ENCODE results near the gene PLA2G7.
"Not testable (repeated sequence)": the region's sequence is repeated elsewhere in the genome, so short reads cannot be mapped to it uniquely, and the experiment has no call there.

The PLA2G7 gene

GRCh38 chr6:46746696-46747095 is 11.5 kb upstream of the PLA2G7 start, which contains the start of gene ANKRD66:
ANKRD66 (plus strand) TSS chr6:46746933; CDS start chr6:46751949, 5,016 bp downstream.
- DNase-seq, result no peak

- DNase-seq, result no peak
Measured at GRCh38 chr6:46745973-46746372, 10.8 kb upstream of the PLA2G7 start.

- DNase-seq, result not testable (repeated sequence)
Measured at GRCh38 chr6:46744159-46744725, 9.1 kb upstream of the PLA2G7 start.

DNA sequence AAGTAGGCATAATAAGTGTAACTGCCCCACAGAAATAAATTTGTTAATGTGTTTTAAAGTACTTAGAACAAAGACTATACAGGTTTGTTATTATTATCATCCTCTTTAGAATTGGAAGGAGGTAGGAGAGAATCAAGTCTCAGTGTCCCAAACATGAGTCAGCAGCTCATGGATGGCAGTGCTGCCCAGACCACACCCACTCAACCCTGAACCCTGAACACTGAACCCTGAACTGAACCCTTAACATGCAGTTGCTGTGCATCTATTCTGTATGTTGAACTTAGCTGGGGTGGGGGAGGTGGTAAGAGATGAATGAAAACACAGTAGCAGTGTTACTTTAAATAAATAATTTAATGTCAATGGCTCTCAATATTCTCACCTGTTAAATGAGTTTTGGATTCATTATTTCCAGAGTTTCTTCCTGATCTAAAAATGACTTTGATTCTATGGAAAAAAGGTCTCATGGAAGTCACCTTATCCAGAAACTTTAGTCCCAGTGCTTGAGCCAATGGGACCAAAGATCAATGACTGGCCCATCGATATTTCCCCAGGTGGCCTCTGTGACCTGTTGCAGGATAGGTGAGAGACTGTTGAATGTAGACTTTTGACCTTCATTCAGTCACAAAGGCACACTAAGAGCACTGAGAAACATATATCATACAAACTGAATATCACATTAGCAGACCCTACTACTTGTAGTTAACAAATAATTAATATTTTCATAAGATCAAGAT is 8.4 kb upstream of the PLA2G7 start:
- DNase-seq, result no peak

- DNase-seq, result no peak
Measured at GRCh38 chr6:46741910-46742309, 6.7 kb upstream of the PLA2G7 start.

- DNase-seq, result no peak
Measured at GRCh38 chr6:46741482-46741881, 6.3 kb upstream of the PLA2G7 start.

- DNase-seq, result no peak
Measured at GRCh38 chr6:46736906-46737305, 1.7 kb upstream of the PLA2G7 start.

- DNase-seq, result no peak
Measured at GRCh38 chr6:46735720-46736031, 501 bp upstream of the PLA2G7 start.

GRCh38 chr6:46733341-46733801 is 1.8 kb downstream of the PLA2G7 start:
- DNase-seq, result no peak

DNA sequence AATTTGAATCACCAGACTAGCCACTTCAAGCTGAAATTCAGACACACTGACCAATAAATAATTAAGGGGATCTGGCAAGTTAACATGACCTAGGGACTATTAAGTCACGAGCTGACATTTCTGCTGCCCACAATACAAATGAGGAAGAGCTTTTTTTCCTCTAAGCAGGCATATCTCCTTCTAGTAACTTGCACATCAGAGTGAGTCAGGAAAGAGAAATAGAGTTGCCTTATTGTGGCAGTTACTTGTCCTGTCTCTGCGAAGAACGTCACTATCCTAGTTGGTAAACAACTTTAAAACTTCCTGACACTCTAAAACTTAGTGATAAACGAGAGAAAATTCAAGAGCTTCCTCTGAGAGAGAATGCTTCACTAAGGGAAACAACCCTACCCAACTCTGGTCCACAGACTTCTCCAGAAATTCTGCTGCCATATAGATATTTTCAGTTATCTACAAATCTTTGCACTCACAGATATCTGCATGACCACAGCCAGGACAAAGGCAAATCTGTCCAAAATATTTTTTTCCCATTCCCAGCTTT is 4.2 kb downstream of the PLA2G7 start:
- DNase-seq, result no peak

DNA sequence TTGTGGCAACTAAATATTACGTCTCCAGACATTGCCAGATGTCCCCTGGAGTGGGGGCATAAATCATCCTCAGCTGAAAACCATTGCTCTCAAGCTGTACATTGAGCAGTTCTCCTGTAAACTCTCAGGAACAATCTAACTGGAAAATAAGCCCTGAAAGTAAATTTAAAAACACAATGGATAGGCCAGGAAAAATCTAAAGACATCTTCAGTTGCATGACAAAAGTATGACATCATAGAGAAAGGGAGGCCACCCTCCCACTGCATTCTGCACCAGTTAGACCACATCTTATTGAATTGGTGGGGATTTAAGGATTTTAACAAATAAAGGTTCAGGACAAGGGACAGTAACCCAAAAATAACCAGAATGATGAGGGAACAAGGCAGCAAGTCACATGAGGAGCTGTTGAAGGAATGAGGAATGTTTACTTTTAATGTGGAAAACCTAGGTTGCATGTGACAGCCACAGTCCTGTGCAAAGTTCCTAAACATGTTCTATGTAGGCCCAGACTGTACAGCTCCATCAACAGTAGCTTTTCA is 5.3 kb downstream of the PLA2G7 start:
- DNase-seq, result no peak

- DNase-seq, result no peak
Measured at GRCh38 chr6:46720401-46720800, 14.8 kb downstream of the PLA2G7 start.

DNA sequence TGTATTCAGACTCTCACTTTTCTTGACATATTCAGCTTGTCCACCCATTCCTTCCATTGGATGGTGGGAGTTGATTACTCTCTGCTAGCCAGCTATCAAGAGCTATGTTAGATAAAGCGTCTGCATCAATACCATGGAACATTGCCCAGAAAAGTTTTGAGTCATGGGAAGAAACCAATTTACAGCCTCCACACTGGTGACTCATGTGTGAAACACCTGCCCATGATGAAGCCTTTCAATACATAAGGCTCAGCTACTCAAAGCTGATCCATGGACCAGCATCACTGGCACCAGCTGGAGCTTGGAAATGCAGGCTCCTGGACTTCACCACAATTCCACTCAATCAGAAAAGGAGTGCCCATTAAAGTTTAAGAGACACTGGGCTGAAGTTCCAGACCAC is 16.1 kb downstream of the PLA2G7 start:
- no peak for DNase-seq

DNA sequence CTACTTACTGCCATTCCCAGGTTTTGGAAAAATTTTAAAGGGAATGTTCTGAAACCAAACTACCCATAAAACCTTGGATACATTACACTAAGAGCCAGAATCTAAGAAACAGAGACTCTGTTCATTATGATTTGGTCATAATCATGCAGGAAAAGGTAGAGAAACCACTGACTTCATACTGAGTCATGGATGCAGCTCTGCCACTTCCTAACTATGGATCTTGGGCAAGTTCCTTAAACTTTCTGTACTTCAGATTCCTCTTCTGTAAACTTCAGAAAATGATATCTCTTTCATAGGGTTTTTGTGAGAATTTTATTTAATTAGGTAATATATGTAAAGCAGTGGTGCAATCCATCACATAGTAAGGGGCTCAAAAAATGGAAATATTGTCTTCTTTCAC is 20.0 kb downstream of the PLA2G7 start:
- DNase-seq, result no peak

DNA sequence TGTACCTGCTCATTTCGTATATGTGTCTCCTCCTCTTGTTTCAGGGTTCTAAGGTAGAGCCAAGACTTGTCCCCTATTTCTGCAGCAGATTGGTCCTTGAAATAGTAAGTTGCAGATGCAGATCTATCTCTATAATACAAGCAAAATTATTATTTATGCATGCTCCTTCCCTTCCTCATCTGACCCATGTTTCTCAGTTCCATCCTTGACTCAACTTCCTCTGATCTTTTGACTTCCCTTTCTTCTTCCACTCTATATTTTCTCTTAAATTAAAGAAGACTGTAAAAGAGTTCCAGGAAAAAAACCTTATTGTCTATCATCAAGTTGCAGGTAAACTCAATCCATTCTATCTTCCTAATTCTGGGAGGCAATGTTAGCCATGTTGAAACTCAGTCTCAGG is 23.7 kb downstream of the PLA2G7 start:
- no peak for DNase-seq

DNA sequence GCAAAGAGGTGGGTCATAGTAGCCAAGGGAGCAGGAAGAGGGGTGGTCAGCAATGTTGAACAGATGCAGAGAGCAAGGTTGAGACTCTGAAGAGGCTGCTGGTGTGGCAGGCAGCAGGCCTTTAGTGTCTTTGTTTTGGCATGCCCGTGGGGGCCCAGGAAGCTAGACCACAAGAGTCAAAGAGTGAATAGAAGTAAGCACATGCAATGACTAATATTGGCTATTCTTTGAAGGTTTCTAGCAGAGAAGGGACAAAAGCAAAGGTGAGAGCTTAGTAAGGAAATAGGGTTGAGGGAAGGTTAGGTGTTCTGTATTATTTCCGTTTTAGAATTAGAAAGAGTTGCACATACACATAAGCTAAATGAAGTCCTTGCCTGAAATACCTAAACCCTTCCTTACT is 28.7 kb downstream of the PLA2G7 start:
- DNase-seq, result no peak

DNA sequence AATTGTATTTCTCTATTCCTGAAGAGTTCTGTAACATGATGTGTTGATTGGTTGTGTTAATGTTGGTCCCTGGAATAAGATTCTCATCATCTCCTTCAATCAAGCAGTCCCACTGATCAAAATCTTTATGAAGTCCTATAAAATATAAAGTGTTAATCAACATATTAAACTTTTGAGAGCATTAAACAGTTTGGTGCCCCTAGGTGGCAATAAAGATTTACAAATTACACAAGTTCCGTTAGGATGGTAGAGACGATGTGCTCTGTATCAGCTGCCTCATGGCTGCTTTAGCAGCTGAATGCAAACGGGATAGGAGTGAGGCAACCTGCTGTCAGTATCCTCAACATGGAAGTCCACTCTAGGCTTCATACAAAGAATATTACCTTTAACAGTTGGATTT is 30.6 kb downstream of the PLA2G7 start:
- DNase-seq, result no peak

DNA sequence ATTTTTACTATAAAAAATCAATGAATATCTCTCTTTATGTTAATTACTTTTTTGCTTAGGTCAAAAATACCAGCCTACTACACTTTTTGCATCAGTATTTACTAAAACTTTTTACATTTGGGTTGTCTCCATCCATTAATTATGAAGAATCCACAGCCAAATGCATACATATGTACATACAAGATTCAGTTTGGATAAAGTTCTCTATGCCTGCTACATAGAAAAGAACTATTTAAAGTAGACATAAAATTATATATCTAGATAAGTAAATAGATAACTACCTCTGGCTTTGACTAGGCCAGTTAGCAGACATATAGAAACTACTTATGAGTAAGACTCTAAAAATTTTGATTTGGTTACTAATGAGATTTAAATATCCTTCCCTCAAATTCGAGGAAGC is 35.2 kb downstream of the PLA2G7 start:
- DNase-seq, result no peak

- no peak for DNase-seq
Measured at GRCh38 chr6:46690911-46691451, 44.2 kb downstream of the PLA2G7 start.

DNA sequence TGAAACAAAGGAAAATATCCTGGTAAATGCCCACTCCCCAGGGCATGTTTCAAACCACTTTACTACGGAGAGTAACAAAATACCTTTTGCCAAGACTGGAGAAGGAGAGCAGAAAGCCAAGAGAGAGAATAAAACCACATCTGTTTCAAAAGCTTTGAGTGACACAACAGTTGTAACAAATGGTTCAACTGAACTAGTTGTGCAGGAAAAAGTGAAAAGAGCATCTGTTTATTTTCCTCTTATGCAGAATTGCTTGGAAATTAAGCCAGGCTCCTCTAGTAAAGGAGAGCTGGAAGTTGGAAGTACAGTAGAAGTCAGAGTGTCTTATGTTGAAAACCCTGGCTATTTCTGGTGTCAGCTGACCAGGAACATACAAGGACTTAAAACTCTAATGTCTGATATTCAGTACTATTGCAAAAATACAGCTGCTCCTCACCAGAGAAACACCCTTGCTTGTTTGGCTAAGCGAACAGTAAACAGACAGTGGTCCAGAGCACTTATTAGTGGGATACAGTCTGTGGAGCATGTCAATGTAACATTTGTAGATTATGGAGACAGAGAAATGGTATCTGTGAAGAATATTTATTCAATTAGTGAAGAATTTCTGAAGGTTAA is 44.9 kb downstream of the PLA2G7 start:
- no peak for DNase-seq

- DNase-seq, result no peak
Measured at GRCh38 chr6:46689657-46690056, 45.5 kb downstream of the PLA2G7 start.

DNA sequence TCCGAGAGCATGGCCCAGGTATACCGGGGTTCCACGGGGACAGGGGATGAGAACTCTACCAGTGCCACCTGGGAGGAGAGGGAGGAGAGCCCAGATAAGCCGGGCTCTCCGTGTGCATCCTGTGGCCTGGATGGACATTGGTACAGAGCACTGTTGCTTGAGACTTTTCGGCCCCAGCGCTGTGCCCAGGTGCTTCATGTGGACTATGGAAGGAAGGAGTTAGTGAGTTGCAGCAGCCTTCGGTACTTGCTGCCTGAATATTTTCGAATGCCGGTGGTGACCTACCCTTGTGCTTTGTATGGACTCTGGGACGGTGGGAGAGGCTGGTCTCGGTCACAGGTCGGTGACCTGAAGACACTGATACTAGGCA is 46.2 kb downstream of the PLA2G7 start:
- DNase-seq, result no peak

- no peak for DNase-seq
Measured at GRCh38 chr6:46688117-46688965, 46.8 kb downstream of the PLA2G7 start.
